ENCODE results near the gene PLEKHM3.
A peak's percentile ranks its signal among the peaks of the same experiment; 100 is the strongest.
"Not testable (repeated sequence)": the region's sequence is repeated elsewhere in the genome, so short reads cannot be mapped to it uniquely, and the experiment has no call there.

PLEKHM3 gene

GRCh38 chr2:207825045-207825954 lies 200.0 kb downstream of the PLEKHM3 start:
- no peak for DNase-seq (ENCODE audit: low spot score)

GRCh38 chr2:207823865-207824264 lies 201.5 kb downstream of the PLEKHM3 start:
- no peak for DNase-seq (ENCODE audit: low spot score)

- no peak for DNase-seq (ENCODE audit: low spot score)
Measured at GRCh38 chr2:207819839-207820784, 205.2 kb downstream of the PLEKHM3 start.

- DNase-seq (ENCODE audit: low spot score): no peak
Measured at GRCh38 chr2:207819021-207819797, 206.1 kb downstream of the PLEKHM3 start.

- no peak for DNase-seq (ENCODE audit: low spot score)
Measured at GRCh38 chr2:207816546-207816945, 208.8 kb downstream of the PLEKHM3 start.

GRCh38 chr2:207815254-207815653 lies 210.1 kb downstream of the PLEKHM3 start:
- DNase-seq (ENCODE audit: low spot score): no peak

- no peak for DNase-seq (ENCODE audit: low spot score)
Measured at GRCh38 chr2:207813942-207814341, 211.4 kb downstream of the PLEKHM3 start.

GRCh38 chr2:207813221-207813916 lies 212.0 kb downstream of the PLEKHM3 start:
- no peak for DNase-seq (ENCODE audit: low spot score)

- no peak for DNase-seq (ENCODE audit: low spot score)
Measured at GRCh38 chr2:207812726-207813080, 212.6 kb downstream of the PLEKHM3 start.

- DNase-seq (ENCODE audit: low spot score): no peak
Measured at GRCh38 chr2:207812058-207812725, 213.1 kb downstream of the PLEKHM3 start.

GRCh38 chr2:207811658-207812057 lies 213.7 kb downstream of the PLEKHM3 start:
- DNase-seq (ENCODE audit: low spot score): not testable (repeated sequence)

- DNase-seq (ENCODE audit: low spot score): no peak
Measured at GRCh38 chr2:207810200-207810788, 215.0 kb downstream of the PLEKHM3 start.

GRCh38 chr2:207808119-207808518 lies 217.2 kb downstream of the PLEKHM3 start:
- no peak for DNase-seq (ENCODE audit: low spot score)

GRCh38 chr2:207807516-207807915 lies 217.8 kb downstream of the PLEKHM3 start:
- no peak for DNase-seq (ENCODE audit: low spot score)

GRCh38 chr2:207805566-207806226 lies 219.6 kb downstream of the PLEKHM3 start:
- DNase-seq (ENCODE audit: low spot score): no peak

- DNase-seq (ENCODE audit: low spot score): no peak
Measured at GRCh38 chr2:207802650-207803049, 222.7 kb downstream of the PLEKHM3 start.

- no peak for DNase-seq (ENCODE audit: low spot score)
Measured at GRCh38 chr2:207801259-207801658, 224.1 kb downstream of the PLEKHM3 start.

GRCh38 chr2:207796585-207797350 lies 228.6 kb downstream of the PLEKHM3 start:
- DNase-seq (ENCODE audit: low spot score): peak; percentile 33

- DNase-seq (ENCODE audit: low spot score): peak; percentile 65
Measured at GRCh38 chr2:207792244-207792785, 233.0 kb downstream of the PLEKHM3 start.
